ENCODE data around the gene NWD2.

Gene NWD2

DNA sequence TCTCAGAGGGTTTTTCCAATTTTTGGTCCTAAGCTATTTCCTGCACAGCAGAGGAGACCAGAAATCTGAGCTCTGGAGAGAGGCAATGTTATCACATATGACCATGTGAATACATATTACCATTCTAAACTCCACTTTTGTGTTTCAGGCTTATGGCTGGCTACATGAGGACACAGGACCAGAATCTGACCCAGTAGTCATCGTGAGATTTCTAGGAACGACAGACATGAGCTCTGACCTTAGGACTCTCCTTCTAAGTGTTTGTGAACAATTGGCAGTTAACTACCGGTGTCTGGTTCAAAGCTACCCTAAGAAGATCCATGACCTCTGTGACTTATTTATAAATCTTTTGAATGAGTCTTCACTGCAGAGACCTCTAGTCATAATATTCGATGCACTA lies 198.6 kb downstream of the NWD2 start:
- DNase-seq, result no peak

DNA sequence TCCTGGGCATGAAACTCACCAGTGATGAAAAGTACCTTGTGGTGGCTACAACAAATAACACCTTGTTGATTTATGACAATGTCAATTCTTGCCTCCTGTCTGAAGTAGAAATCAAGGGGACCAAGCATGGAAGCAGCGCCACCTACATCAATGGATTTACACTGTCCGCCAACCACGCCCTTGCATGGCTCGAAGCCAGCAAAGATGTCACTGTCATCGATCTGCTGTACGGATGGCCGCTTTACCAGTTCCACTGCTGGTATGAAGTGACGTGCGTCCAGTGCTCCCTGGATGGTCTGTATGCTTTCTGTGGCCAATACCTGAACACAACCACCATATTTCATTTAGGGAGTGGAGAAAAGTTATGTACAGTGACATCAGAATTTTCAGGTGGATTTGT lies 200.5 kb downstream of the NWD2 start:
- no peak for DNase-seq

DNA sequence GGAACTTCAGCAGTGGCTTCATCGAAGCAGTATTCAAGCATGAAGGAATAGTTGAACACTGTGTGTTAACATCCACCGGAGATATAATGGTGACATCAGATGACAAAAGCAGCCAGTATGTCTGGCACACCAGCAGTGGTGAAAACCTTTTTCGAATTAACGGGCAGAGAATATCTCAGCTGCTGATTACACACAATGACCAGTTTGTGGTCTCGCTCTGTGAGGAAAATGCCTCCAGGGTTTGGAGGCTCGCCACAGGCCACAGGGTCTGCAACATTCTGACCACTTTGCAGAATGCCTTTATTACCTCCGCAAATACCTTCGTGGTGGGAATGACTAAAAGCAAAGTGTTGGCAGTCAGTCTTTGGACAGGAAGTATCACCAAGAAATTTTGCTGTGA lies 201.5 kb downstream of the NWD2 start:
- DNase-seq, result no peak

DNA sequence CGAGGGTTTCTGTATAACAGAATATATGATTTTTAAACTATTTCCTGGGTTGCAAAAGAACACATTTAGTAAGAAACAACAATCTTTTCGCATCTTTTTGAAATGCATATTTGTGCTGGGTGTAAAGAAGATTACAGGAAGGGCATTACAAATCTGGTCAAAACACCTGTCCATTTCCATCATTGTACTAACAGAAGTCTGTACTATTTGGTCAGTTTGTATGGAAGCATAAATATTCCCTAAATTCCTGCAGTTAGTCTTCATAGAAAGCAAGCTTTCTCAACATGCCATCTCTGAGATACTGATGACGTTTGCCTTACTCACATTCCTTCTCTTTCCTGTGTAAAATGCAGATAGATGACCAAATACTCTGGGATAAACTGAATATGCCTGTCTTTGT lies 203.3 kb downstream of the NWD2 start:
- no peak for DNase-seq

DNA sequence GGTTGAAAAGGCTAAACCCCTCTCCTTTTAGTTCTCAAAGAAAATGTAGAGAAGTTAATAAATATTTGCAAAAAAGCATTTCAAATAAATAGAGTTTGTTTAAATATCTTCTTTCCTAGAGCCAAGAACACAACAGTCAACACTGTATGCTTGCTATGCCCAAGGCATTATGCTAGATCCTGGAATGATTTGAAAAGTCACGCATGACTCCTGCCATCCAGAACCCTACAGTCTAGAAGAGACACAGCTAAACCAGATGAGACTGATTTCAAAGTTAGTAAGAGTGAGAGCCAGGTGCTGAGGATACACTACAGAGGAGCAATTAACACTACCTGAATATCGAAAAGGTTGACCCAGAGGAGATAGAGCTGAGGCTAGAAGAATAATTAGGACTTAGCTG lies 205.8 kb downstream of the NWD2 start:
- DNase-seq, result no peak

DNA sequence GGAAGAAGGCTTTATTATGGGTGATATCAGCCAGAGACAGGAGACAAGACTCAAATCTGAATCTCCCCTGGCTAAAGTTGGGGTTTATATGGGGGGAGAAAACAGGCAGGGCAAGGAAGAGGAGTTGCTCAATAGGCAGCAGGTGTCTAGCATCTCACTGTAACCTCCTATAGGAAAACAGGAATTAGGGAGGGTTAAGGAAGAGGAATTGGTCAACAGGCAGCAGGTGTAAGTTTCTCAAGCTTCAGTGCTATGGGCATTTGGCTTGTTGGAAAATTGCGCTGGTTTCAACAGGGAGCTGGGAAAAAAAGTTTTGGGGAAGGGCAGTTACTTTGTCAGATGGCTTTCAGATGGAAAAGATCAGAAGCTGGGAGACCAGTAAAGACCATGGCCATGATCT lies 206.4 kb downstream of the NWD2 start:
- no peak for DNase-seq

DNA sequence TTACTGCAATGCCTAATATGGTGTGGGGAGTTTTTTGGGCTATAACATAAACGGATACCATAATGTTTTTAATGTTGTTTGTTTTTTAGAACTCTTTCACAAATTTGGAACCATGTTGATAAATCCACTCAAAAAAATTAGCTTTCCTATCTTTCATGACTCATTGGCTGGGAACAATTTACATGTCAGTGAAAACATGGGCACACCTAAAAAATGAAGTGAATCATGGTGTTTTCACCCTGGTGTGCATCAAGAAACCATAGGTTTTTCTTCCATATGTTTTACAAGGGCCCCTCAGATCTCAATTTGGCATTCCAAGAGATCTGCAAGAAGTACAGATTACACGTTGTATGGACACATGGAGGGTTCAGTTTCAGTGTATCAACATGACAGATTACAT lies 207.1 kb downstream of the NWD2 start:
- no peak for DNase-seq

DNA sequence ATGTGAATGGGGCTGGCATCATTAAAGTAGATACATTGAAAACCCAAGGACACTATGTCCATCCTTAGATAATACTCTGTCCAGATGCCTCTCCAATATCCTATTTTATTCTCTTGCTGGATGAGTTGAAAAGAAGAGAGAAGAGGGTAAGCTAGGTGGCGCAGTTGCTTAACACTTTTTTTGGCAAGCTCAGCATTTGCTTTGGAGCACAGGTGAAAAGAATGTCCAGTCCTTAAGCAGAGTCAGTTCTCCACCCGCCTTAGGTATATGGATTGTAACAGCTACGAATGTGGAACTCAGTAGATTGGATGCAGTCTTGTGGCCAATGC lies 208.4 kb downstream of the NWD2 start:
- DNase-seq, result peak in 3 of 5 donors; percentile 15 to 62 (median 22)

DNA sequence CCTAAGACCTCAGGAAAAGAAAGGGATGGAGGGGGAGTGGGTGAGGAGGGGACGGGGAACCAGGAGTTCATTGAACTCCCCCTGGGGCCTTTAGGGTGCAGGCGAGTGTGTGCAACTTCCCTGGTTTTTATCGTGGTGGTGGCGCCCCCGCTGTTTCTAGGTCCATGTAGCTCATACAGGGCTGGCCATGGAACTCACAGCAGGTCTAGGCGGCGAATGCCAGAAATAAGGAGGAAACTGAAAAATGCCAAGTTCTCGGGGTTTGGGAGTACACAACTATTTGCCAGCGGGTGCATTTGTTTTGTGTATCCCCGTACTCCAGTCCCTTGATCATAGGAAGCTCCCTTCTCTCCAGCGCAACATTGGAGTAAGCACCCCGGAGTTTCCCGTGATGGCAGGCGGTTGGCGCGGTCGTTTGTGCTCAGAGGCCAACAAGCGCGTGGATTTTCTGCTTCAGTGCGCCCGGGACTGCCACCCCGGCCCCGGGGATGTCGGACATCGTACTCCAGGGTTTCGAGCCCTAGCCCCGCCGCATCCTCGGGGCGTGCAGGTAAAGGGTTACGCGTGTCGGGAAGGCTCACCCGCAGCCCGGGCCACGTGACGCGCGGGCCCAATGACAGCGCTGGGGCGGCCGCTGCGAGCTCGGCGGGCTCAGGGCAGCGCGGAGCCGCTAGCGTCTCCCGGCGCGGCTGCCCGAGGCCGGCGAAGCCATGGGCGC lies 208.9 kb downstream of the NWD2 start:
- DNase-seq, result peak in 4 of 5 donors; percentile 12 to 38 (median 22)

DNA sequence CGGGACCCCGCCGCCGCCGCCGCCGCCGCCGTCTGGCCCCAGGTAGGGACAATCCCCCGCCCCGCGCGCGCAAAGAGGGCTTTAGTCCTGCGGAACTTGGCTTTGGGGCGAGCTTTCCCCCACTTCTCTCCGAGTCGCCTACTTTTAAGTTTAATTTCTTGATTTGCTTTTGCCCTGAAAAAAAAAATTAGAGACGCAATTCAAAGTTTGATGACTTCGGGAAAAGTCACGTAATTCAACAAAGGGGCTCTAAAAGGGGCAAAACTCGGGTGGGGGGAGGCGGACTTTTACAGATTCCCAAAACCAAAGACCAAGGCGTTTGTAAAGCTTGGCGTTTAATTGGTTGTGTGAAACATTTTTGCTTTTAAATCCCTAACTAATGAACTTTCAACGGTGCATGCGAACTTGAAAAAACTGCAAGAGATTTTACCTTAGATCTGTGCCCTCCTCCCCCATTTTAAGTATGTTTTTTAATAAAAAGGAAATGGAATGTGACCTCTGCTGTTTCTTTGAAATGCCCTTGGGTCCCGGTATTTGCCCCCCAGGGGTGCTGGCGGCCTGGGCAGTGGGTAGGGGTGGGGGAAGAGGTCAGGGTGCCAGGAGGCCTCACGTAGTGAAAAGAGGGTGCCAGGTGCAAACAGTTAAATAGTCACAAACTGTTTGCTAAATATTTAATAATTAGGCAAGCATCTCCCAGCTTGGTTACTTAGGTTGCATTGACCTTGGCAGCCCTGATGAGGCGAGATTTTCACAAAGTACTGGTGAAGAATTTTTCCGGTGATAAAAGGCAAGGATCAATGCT lies 209.7 kb downstream of the NWD2 start:
- no peak for DNase-seq

DNA sequence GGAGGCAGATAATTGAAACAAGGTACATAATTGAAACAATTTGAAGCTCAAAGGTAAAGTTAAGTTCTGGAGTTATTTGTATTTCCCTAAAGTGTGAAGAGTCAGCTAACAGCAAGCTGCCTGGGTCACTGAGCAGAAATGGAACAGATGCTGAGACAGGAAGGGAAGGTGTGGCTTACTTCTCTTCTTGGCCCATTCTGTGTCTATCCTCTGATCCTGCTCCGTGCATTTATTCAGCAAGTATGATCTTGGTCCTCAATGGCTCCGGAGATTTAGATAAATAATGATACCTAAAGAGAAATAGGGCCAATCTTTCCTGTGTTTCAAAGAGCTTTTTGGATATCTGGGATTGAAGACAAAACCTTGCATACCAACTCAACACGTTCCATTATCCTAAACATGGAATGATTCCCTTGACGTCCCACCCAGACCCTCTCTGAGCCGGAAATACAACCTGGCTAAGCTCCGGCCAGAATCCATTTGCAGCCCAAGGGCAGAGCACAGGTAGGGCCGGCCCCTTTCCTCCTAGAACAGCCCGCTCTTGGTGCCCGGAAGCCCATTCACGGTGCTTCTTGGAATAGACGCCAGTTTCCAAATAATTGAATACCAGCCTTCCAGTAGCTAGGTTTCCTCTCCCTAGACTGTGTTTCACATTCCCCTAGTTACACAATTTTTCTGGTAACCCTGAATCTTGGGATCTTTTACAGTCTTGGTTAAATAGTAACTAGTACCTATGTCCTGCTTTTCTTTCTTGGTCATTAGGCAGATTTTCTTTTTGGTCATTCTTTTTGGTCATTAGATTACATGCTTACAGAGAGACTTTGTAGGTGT lies 211.0 kb downstream of the NWD2 start:
- DNase-seq, result no peak

DNA sequence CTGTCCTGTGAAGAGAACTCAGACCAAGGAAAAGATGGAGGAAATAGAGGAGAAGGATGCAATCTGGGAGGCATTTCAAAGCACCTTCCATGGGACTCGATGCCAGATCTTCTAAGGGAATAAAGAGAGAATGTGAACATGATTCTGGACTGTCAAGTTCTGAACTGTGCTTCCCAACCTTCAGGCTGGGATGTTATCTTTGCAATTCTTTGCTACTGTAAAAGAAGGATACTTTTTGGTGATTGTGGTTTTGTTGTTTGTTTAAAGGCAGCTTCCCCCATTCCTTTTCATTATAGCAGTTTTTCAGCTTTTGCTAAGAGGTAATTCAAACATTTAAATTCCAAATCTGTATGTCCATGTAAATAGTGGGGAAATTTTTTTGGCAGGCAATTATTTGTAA lies 217.3 kb downstream of the NWD2 start:
- DNase-seq, result no peak

DNA sequence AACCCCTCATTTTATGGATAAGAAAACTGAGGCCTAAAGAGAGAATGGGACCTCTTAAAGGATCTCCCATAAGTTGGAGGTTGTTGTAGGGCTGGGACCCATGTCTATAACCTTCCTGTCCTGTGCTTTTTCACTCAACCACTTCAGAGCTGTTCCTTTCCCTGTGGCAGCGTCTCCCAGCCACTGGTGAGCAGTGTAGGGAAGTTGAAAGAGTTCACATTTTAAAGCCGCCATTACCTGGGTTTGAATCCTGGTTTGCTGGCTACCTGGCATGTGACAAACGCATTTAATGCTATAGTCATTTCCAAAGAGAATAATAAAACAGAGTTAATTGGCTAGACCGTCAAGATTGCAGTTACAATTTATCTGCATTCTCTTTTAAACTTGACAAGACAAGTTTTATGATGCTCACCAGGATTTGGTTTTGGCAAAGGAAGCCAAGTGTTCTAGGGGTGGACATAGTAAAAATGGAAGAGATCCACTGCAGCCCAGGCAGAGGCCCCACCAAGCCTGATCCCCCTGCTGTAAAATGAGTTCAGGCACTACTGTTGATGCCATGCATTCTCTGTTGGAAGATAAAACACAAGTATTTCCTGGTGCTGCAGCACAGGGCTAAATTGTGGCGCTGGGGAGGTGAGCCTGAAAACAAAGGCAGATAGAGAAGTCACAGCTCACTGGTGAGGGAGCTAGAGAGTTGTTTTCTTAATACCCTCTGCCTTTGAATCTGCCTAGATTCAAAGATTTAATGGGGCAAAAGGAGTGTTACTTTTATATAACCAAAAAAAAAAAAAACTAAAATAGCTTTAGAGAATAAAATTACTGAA lies 218.7 kb downstream of the NWD2 start:
- no peak for DNase-seq

DNA sequence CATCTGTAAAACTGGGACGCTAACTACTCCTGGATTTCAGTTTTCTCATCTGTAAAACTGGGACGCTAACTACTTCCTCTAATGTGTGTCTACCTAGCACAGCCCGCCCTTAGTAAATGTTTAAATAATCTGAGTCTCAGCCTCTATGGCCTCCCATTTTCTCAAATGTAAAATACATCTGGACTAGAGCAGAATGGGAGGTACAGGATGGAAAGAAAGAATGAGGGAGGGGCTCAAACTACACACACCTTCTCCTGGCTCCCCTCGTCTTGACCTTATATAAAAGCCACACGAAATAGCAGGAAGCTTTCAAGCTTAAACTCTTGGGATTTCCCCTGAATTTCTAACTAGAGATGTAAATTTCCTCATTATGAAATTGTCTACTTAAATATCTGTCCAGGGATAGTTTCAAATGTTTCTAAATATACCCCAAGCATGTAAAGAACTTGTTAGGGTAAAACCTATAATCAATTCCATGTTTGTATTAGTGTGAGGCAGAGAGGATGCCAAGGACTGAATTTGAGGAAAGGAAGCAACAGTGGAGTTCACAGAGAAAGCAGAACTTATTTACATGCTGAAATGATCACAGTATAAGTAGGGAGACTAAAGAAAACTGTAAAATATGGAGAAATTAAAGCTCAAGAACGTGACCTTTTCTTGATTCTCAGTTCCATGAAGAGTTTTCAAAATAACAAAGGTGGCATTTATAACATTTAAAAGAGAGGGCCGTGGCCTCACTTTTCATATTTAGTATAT lies 220.0 kb downstream of the NWD2 start:
- DNase-seq, result no peak

DNA sequence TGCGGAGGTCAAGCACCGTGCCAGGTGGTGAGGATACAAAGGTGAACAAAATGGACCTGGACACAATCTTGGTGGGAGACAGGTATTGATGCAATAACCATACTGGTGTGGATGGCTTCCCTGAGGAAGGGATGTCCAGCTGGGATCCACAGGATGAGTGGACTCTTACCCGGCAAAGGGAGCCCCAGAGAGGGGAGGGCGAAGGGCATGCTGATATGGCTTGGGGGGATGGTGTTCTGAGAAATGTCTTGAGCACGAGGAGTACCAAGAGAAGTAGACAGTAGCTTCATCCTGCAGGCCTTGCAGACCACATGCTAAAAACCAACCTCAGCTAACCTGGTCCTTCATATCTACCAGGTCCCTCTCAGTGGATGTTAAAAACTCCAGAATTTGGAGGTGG lies 220.8 kb downstream of the NWD2 start:
- DNase-seq, result no peak

DNA sequence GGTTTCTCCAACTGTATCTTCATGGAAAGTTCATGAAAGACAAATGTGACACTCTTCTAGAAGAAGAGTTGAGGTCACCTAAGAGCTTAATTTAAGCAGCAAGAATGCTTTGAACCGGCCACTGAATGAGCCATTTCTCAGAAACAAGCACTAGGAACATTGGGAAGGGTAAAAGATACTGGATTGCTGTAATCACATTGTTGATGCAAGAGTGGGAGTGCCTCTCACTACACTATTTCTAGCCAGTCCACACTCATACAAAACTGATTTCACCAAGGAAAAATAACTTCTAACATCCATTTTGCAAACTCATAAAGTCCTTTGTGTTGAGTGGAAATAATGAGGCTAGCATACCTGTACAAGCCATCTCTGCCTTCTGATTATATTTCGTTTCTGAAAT lies 221.3 kb downstream of the NWD2 start:
- DNase-seq, result no peak

DNA sequence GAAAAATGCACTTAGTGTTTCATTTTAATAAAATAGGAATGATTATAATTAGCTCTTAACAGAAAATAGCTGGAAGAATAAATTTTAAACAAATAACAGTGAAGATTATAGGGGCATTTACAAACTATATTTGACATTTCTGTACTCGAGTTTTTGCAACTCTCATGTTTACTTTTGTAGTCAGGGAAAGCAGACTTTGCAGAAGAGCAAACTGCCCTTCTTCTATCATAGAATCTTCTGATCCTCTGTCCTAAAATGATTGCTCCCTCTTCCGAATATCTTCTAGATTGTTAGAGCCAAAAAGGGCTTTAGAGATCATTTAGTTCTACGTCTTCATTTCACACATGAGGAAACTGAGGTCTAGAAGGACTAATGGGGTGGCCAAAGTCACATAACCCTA lies 222.7 kb downstream of the NWD2 start:
- no peak for DNase-seq

DNA sequence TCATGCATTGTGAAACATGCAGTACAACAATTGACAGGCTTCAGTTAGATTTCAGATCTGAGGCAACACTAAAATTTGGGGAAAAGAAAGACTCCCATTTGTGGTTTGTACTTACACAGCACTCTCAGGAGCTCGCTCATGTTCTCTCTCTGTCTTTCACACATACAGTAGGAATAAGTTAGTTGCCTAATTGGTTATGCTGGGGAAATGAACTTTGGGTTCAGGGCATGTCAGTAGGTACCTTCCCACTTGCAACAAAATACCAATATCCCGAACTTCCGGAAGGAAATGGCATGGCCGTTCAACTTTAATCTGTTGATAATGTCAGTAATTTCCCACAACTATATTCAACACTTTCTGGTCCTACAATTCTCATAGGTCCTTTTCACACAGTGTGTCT lies 223.3 kb downstream of the NWD2 start:
- DNase-seq, result no peak

DNA sequence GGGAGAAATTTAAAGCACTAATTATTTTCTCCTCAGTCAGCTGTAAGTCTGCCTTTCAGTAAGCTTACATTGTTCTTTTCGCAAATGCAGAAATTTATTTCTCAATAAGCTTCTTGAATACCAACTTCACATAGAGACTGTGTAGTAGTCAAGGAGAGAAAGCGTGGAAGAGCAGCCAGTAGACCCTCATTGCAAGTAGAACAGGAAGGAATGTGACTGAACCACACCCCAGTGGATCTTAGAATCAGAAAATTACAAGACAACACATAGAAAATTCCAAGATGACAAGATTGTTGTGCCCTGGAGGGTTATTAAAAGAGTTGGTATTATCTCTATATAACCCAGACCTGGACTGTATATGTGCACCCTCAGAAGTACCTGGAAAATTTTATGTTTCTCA lies 224.7 kb downstream of the NWD2 start:
- no peak for DNase-seq

DNA sequence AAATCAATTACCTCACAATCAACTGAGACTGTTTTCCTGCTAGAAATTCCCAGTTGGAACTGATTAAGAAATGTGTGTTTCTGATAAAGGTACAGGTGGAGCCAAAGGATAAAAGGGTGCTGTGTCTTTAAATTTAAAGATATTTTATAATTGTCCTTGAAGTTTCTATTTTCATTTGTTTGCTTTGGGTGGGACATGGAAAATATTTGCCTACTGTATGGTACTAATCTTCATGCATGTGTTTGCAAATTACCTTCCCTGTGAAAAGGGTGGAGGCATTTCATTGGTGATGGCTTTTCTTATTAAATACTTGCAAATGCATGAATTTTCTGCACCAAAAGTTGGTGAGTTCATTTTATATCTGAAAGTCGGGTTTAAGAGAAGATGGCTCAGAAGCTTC lies 225.7 kb downstream of the NWD2 start:
- no peak for DNase-seq

DNA sequence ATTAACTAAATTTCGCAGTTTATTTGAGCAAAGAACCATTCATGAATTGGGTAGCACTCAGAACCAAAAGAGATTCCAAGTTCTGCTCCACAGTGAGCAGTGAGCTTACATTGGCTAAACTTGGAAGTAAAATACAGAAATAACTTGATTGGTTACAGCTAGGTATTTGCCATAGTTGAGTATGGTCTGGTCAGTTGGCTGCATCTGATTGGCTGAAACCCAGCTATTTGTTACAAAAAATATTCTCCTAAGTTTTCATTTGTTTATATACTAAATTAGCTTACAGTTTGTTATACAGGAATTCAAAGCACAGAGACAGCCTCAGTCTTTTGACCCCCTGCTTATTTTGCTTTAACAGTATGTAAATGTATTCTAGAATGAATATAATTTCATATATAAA lies 226.6 kb downstream of the NWD2 start:
- DNase-seq, result no peak

DNA sequence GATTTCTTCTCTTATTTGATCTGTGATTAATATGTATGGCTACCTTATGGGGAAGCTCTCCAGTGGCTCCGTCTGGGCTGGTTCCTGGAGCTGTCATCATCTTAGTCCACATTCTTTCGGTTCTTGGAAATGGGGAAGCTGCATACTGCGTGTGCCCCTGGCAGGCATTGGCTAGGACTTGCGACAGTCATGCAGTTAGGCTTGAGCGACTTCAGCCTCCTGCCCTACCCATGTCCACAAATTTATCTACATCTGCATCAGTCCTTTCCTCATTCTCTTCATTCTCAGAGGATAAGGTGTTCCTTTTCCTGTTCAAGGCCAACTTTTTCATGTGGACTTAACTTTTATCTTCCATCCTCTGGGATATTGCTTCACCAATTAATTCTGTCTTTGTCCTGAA lies 227.4 kb downstream of the NWD2 start:
- DNase-seq, result no peak
